T-helper 9 cell (primary cell): ENCODE results near the gene CDK18.

Source experiments
- DNase-seq: peaks from one replicate; pipeline ENCODE4 v3.0.0-alpha.2; 2020

CDK18 gene

DNA sequence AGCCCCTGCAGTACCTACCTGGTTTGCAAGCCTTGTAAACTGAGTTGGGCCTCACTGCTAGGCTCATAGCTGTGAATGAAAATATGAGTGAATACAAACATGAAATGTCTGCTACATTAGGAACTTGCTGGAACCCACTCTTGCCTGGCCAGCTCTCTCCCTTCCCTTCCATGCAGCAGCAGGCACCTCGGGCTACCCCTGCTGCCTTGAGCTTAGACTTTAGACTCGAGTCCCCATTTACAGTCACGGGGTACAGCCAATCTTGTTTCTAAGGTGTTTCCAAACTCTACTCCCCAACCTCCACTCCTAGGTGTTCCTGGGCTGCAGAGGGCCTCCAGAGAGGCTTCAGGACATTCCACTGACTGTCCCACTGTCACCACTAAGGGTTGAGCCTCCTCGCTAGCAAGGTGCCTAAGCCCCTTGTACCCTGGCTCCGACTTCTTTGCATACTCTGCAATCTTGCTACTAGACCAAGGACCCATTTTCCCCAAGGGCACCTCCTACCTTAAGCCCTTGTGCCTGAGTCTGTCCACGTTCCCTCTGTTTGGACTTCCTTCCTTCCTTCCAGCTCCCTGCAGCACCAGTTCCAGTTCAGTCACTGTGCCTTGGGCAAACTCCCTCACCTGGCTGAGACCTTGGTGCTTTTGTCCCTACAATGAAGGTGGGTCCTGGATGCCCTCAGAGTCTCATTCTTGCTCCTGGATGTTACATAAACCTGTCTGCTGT lies 36.9 kb downstream of the CDK18 start:
- DNase-seq, result no peak

DNA sequence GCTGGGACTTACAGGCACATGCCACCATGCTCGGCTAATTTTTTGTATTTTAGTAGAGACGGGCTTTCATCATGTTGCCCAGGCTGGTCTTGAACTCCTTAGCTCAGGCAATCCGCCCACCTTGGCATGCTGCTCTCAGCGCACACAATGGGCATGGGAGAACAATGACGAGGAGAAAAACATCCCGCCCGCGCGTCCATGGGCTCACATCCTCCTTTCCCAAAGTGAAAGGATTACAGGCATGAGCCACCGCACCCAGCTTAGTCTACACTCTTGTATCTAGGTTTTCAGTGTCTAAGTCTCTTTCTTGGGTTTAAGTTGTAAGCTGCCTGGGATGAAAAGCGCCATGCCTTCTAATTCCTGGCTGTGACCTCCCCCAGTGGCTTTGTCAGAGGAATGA lies 37.9 kb downstream of the CDK18 start:
- DNase-seq, result no peak

DNA sequence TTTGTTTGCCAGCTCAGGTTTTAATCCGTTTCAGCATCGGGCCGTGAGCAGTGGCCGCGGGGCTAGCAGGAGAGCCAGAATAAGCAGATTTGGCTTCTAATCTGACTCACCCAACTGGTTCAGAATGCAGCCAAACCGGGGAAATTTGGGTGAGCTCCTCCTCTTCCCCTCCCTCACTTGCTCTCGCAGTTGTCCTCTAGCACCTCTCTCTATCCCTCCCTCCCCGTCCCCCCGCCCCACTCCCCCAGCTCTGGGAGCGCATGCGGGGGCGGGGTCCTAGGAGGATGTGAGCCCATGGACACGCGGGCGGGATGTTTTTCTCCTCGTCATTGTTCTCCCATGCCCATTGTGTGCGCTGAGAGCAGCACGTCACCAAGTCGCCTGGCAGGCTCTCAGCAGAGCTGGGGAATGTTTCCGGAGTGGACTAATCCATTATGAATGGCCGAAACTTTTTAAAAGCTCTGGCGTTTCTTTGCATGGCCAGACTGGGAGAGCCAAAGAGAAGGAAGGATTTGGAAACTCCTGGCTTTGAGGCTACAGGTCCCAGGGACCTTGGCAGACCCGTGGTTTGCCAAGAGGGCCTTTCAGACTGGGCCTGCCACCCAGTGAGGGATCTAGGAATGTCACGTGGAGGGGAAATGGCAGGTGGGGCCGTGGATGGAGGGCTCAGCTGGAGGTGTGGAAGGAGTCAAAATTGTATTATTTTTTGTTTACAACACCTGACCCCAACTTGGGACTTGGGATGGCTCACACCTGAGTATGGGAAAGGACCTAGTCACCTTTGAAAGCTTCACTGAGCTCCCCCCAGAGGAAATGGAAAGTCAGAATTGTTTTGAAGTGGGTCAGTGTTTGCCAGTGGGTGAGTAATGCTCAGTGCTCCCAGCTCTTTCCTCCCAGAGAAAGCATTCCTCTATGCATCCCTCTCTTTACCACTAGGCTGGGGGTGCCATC lies 39.2 kb downstream of the CDK18 start:
- DNase-seq, result no peak

DNA sequence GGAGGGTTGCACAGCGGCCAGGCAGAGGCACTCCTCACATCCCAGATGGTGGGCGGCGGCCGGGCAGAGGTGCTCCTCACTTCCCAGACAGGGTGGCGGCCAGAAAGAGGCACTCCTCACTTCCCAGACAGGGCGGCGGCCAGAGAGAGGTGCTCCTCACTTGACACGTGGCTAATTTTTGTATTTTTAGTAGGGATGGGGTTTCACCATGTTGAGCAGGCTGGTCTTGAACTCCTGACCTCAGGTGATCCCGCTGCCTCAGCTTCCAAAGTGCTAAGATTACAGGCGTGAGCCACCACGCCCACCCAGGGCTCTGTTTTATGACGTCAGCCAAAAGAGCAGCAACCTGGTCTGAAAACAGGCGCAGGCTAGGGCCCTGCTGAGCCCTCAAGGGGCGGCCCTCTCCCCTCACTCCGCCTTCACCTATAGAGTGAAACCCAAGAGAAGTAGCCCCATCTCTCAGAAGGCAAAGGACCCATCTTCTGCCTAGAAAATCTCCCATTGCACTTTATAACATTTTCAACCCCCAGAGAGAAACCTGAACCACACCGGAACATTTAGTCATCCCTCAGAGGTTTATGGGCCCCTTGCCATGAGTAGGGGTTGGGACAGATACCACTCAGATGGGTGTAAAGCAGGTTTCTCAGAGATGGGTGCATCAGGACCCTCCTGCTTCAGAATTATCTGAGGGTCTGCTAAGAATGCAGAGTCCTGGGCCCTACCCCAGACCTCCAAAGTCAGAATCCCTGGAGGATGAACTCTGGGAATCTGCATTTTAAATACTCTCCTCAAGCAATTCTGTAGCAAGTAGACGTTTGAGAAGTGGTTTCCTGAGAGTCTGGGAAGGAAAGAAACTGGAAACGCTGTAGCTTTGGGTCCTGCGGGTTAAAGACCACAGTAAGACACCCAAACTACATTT lies 40.8 kb downstream of the CDK18 start:
- no peak for DNase-seq

DNA sequence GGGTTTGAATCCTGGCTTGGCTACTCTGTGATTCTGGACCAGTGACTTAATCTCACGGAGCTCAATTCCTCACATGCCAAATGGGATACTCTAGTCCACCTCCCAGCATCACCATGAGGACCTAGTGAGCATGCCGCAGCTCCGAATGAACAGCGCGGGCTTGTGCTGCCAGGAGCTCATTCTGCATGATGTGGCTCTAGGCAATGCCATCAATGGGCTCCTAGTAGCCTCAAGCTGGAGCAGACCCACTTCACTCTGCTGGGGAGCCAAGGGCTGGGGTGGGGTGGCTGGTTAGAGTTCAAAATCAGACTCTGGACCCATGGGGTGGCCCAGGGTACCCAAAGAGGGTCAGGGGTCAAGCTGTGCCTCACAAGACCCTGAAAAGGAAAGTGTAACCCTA lies 41.5 kb downstream of the CDK18 start:
- no peak for DNase-seq

DNA sequence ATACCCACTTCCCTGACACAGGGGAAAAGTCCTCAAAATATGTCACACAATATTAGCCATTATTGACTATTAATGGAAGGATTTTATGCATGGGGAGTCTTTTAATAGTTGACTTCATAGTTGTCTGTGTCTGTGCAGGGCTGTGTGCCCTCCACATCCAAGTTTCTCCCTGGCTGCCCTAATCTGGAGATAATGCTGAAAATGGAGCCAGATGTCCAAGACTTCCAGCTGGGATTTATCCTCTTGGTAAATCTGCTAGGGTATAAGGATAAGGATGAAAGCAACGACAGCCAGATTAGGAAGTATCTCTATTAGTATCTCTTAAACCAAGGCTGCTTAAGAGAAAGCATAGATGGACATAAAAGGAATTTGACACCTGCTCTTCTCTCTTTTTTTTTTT lies 42.1 kb downstream of the CDK18 start:
- no peak for DNase-seq

DNA sequence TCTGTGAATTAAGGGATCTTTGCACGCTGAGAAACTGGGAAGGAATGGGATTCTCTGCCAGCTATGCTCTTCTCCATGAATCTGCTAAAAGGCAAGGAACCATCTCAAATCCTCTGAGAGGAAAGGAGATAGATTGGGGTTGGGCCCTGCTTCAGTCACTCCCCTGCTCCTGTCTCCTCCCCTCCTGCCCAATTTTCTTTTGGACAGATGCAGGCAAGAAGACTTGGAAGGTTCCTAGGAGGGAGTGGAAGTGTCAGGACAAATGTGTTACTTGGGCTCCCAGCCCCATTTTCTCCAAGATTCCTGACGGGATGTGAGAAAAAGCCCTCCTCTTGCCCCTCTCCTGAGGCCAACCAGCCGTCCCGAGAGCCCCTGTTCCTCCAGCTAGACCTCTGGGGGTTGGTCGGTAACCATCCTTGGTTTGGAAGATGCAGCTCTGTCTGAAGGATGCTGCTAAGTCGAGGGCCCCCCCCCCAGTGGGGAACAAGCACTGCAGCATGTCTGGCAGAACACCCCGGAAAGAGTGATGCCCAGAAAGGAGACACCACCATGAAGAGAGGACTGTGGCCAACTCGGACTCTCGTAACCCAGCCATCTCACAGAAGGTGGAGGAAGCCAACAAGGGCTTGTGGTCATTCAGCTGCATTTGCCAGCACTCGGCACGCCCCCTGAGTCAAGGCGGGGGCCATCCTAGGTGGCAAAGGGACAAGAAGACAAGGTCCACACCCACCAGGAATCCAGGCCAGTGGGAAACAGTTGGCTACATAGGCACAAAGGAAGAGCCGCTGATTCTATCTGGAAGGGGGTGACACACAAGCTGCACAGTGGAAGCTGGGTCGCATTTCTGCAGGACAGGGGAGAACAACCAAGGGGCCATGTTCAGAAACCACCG lies 43.7 kb downstream of the CDK18 start:
- no peak for DNase-seq

DNA sequence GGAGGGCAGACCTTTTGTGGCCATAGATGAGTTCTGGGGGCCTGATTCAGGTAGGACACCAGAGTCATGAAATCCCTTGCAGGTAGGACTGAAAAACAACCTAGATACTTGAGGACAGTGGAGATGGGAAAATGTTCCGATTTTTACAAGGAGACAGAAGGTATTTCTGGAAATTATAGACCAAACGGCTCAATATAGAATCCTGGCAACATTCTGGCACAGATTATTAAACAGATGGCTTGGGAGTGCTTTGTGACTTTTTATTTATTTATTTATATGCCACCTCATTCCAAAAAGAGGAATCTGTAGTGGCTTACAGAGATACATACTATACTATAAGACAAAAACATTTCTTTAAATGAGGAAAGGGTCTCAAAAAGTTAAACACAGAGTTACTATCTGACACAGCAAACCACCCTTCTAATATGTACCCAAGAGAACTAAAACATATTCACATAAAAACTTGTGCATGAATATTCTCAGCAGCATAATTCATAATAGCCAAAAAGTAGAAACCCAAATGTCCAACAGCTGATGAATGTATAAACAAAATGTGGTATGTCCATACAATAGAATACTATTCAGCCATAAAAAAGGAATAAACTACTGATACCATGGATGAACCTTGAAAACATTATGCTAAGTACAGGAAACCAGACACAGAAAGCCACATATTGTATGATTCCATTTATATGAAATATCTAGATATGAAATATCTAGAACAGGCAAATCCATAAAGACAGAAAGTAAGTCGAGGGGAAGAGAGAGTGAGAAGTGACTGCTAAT lies 49.8 kb downstream of the CDK18 start:
- DNase-seq, result no peak

DNA sequence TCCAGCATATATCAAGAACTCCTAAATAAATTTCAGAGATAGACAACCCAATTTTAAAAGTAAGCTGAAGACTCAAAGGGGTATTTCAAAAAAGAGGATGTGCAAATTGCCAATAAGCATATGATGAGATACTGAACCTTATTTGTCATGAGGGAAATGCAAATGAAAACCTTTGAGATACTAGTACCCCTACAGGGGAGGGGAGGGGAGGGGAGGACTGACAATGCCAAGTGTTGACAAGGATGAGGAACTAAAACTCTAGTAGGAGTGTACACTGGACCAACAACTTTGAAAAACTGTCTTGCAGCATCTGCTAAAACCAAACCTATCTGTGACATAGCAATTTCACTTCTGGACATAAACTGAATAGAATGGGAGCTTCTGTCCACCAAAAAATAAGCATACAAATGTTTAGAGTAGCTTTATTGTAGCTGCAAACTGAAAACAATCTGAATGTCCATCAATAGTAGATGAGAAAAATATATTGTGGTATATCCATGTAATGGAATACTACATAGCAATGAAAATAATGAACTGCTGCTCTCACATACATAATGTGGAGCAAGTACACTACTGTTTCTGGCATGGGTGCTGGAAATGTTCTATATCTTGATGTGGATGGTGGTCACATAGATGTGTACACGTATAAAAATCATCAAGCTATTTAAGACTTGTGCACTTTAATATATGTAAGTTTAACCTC lies 57.2 kb downstream of the CDK18 start:
- no peak for DNase-seq

DNA sequence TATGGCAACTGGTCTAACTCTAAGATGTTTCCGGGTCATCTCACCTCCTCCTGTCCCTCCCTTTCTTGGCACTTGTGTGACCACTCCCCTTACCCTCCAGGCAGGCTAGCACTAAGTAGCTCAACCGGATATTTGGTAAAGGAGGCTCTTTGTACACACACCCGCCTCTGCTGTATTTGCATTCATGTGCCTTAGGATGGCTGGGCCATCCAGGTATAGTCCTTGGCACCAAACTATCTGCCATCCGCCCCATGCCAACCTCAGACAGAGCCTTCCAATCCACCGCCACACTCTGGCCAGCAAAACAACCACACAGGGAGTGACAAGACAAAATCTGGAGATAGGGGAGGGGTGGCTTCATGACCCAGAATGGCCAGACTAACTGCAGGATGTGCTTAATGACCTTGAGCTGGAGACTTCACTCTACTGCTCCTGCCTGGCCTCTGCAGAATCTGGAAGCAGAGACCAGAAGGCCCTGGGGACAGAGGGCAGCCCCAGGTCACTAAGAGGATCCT lies 59.5 kb downstream of the CDK18 start:
- no peak for DNase-seq

DNA sequence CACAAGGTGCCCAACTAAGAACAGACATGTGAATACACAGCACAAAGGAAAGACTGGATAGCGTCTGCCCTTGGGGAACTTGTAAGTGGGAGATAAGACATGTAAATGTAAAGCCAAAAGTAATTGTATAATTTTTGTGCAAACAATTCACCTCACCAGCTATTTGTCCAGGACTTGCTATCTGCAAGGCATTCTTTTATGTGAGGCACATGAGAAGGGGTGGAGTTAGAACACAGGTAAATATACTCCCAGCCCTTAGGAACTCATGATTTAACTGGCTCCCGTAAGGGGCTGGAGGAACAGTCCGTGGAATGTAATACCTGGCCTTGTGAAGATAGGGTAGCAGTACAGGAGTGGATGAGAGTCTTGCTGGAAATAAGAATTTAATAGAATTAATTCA lies 61.3 kb downstream of the CDK18 start:
- DNase-seq, result no peak

DNA sequence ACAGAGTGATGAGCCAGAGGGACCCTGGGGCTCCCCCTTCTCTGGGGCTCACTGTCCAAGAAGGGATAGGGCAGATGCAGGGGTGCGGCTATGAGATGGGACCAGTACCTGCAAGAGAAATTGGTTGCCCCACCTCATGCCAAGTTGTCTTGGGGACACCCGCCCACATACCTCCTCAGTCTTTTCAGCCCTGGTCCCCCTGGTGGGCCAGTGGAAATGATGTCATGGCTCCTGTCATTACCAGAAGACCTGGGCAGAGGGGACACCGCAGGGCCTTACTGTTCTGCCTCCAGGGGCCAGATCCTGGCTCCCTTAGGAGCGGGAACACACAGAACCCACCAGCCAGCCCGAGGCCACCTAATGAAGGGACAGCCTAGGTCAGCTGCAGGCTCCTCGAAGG lies 63.2 kb downstream of the CDK18 start:
- DNase-seq, result no peak

DNA sequence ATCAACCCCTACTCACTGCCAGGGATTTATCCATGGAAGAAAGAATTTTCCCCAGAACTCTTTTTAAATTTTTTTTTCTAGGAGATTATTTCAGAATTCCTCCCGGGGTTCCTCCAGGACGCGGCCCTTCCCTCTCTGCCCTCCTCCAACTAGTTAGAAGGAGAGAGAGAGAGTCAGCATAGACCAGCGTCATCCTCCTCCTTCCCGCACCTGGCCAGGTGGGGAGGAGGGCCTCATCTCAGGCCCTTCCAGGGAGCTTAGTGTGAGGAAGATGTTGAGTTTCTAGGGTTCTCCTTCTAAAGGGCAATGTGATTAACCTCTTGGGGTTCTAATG lies 63.6 kb downstream of the CDK18 start:
- no peak for DNase-seq

DNA sequence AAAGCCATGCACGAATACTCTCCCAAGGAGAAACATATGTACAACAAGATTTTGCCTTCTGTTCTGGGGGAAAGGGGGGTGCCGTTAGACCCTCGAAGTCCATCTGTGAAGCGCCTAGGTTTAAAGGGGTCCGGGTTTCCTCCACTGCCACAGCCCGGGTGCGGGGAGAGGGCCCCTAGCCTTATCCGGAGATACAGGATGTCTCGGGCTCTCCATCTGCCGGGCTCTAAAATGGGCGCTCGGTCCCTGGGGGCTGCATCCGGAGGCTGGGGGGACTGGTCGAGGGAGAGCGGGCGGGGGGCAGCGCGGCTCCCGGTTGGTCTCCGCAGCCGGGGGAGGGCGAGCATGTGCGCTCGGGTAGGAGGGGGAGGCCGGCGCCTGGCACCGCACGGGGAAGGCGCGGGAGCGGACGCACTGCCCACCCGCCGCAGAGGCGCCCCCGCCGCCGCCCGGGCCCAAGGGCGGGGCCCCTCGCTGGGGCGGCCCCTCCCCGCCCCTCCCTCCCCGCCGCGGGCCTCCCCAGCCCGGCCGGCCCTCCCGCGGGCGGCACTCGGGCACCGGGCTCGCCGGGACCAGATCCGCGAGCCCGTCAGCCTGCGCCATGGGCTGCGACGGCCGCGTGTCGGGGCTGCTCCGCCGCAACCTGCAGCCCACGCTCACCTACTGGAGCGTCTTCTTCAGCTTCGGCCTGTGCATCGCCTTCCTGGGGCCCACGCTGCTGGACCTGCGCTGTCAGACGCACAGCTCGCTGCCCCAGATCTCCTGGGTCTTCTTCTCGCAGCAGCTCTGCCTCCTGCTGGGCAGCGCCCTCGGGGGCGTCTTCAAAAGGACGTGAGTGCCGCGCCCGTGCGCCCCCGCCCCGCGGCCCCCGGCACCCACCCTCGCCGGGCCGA lies 64.2 kb downstream of the CDK18 start:
- no peak for DNase-seq

DNA sequence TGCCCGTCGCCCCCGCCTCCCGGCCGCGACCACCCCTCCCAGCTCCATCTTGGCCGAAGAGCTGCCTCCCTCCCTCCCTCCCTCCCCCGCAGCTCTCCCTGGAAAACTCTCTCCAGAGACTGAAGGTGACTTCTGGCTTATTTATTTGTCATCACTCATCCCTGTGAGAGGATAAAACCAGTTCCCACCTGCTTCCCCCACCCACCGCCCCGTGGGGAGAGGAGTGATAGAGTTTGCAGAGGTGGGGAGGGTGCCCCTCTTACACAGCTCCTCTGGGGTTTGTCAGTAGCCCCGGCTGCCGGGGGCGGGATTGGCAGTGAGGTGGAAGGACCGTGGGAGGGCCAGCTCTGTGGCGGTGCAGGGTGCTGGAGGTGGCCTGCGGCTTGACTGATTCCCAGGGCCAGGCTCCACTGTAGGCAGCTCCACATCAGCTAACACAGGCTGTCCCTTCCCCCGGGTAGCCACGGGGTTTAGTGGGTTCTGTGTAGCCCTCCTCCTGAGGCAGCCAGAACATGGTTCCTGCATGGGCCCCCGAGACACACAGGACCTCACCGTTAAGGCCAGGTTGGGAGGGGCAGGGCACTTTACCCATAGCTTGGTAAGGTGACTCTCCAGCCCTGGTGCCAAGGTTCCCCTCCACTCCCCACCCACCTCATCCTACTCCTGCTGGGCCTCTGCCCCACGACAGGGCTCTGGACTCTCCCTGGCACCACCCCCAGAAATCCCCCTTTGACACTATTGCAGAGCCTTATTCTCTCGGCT lies 65.1 kb downstream of the CDK18 start:
- DNase-seq, result no peak

DNA sequence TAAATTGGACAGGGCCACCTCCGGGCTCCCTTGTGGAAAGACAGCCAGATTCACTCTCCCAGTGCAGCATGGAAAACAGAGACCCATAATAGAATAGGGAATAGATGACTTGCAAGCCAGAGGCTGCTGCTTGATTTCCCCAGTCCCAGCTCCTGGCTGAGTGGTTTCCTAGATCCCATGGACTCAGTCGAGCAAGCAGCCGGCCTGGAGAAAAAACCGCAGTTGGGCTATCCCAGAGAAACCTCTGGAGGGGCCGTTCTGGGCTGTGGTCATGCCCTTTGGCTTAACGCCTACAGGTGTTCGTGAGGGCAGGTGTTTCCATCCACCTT lies 65.7 kb downstream of the CDK18 start:
- DNase-seq, result no peak

DNA sequence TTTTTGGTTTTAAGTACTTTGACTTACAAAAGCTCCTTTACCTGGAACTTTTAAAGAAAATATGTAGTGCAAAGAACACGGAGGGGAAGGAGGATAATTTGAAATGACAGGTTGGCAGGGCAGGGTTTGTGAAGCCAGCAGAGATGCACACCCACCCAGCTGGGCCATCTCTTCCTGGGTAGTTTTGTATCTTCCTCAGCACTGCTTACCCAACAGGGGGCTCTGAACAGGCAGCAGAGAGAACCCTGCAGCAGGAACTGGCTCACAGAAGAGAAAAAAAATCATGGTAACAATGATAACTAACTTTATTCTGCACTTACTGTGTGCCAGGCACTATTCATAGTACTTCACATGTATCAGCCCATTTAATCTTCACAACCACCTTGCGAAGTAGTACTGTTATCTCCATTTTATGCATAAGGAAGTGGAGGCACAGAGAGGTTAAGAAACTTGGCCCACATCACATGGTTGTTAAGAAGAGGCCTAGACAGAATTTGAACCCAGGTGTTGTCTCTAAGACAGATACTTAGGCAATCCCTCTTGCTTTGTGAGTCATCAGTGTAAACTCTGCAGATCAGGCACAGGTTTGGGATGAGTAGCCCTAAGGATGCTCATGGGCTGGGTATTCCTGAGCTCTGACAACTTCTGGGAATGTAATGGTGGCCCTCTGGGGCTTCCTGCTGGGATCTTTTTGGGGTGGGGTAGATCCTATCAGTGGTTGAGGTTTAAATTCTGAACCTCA lies 66.5 kb downstream of the CDK18 start:
- DNase-seq, result no peak

DNA sequence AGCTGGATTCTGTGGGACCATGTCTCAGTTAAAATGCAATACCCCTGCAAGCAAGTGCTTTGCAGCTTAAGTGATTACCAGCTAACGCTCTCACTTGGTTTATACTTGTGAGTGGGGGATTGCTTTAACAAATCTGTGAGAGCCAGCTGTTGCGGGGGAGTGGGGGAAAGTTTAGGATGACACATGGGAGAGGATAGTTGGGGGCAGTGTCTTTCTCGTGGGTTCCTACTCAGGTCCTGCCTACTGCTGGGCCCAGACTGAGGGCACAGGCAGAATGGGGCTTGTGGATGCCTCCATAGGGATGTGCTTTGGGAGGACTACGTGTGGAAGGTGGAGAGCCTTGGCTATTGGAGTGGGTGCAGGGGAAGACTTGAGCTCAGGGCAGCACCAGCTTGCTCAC lies 67.3 kb downstream of the CDK18 start:
- no peak for DNase-seq
